HUDEP-2 (cell line): ENCODE results near the gene SERTAD2.
A peak's percentile ranks its signal among the peaks of the same experiment; 100 is the strongest.

Experiments
- DNase-seq, 76 experiments: peaks; one replicate each; lab custom pipeline; 2025; ENCODE audit not compliant: unreplicated experiment in 76 of 76; lab: John Stamatoyannopoulos, UW

The SERTAD2 gene

DNA sequence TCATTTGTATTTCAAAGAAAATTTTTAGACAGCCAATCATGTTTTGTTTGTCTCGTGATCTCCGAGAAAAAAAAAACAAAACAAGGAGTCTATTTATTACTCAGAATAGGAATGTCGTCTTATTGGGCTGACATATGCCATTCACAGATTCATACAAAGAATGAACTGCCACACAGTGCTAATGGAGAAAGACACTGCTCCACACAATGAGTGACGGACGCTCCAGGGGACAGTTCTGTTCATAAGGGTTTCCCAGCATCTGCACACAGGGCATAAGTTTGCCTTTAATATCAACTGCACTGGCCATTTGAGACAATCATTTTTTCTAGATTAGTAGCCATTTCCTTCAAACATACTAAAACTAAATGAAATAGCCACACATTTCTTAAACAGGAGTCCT lies 3.4 kb downstream of the SERTAD2 start:
- no peak for DNase-seq

DNA sequence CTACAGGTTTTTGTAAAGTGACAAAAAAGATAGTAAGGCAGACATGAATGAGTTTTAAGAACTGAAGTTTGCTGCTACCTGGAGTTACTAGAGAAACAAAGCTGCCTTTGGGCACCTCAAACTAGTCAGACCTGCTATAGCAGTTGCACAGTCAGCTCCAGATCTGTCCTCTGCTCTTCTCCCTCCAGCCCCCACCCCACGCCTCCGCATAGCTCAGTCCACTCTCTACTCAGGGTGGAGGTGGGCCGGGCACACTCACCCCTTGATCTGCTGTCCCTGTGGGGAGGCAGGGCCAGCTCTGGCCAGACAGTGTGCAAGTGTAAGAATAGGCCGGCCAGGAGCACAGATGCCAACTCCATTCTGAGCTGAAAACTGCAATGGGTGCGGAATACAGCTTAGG lies 4.1 kb downstream of the SERTAD2 start:
- peak in 14 of 76 experiments; percentile 6 to 49 (median 26) for DNase-seq

DNA sequence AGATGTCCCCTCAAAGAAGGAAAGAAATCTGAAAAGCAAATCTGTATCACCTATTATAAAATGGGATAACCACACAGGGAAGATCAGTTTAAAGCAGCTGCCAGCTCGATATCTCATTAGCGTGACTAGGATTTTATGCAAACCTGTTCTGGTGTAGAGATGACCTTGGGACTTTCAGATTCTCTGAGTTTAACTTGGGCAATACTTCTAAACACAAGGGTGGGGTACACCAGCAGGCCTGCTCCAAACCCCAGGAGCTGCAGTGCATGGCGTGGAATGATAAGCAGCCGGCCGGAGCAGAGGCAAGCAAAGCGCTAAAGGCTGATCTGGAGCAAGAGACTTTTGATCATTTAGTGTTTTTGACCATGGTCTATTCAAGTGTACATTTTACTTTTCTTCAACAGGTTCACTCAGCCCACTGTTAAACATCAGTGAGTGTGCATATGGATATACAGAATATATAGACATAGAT lies 4.7 kb downstream of the SERTAD2 start:
- peak in 73 of 76 experiments; percentile 12 to 85 (median 64) for DNase-seq

DNA sequence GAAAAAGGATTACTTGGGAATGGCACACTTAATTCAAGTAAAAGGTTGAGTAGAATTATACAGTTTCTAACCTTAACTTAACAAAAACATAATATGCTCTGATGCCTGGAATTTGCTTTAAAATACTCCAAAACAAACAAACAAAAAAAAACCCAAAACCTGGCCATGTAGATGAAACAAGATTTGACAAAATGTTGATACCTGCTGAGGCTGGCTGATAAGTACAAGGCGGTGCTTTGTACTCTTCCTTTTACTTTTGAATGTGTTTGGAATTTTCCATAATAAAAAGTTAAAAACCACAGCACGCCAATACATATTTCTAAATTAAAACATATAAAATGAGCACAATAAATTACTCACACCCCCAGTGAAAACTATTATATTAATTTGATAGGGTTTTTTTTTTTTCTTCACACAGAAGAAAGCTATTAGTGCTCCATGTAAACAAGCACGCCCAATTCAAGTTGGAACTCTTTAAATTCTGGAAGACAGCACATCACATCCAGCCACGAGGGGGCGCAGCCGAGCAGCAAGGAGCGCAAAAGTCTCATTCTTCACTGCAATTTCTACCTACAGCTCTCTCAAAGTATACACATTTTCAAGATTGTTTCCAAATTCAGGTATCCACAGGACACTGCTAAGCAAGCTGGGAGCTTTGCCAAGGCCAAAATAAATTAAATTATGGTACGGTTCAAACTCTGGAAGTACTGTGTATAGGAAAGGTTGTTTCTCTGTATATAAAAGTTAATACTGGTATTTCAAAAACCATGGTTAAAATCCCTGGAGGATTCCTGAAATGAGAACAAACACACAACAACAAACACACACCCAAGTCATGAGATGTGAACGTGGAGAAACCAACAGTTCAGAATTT lies 7.5 kb downstream of the SERTAD2 start:
- DNase-seq, result peak in 69 of 76 experiments; percentile 9 to 82 (median 62)

DNA sequence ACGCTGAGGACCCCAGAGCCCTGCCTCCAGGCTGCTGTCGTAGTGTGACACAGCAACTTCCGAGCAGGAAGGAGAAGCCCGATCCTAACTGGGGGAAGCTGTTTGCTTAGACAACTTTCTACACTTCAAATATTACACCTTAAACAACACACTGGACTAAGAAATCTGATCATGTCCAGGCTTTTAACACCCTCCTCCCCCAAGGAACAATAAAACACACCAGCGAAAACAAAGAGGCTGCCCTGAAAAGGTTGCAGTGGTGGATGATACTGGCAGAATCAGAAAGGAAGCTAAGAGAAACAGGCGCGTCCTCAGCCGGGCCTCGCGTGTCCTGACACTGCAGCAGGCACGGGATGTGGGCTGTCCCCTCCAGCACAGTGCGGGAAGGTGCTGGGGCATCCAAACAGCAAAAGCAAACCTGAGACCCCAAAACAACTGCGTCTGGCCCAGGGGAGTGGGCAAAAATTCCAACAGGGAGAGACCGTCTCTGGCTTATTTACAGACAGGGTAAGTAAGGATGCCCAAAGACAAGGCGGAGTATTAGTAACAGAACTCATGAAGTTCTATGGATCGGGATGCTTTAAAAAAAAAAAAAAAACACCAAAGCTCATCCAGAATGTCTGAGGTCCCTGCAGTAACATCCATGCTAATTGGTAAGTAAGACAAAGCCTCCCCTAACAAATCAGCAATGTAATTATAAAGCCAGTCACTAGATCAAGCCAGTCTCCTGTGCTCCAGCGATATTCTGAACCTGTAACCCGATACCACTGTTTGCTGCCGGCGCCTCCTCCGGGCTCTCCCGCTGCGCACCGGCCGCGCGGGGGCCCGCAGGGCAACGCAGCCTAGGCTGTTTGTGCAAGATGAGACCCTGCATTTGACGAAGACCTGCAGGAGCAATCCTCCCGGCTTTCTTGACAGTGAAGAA lies 9.0 kb downstream of the SERTAD2 start:
- peak in 66 of 76 experiments; percentile 5 to 71 (median 48) for DNase-seq

DNA sequence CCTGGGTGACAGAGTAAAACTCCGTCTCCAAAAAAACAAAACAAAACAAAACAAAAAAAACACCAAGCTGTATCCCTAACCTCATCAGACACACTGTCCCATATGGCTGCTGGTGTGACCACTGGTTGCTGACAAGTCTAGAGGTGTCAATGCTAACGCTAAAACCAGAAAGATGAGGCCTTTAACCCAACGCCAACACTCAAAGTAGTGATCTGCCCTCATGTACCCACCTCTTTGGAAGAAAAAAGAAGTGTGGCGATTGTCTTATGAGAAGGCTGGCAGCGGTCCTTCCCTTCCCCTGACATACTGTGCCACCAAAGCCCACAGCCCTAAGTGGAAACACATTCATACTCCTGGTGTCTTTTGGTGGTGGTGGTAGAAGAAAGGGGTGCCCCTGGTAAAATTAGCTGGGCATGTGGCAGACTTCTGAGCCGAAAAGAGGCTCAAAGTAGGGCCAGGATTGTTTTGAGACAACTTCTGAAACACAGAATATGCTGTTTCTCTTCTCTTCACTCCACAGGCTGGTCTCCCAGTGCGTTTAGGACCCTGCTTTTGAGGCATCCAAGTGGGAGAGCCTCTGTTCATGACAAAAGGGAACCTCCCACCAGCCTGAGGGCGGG lies 9.8 kb downstream of the SERTAD2 start:
- peak in 5 of 76 experiments; percentile 8 to 46 (median 21) for DNase-seq

DNA sequence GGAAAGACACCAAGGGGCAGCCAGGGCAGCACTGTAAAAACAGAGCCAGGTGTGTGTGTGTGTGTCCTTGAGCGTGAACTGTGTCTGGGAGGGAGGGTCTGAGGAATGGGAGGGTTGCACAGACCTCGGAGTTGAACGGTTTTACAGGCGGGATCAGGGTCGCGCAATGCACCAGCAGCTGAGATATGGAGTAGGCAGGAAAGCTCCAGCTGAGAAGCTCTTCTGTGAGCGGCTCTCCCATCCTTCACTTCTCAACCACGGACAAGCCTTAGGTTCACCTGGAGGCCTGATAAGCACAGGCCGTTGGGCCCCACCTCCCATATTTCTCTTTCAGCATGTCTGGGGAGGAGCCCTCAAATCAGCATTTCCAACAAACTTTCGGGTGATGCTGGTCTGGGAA lies 12.1 kb downstream of the SERTAD2 start:
- DNase-seq, result no peak

DNA sequence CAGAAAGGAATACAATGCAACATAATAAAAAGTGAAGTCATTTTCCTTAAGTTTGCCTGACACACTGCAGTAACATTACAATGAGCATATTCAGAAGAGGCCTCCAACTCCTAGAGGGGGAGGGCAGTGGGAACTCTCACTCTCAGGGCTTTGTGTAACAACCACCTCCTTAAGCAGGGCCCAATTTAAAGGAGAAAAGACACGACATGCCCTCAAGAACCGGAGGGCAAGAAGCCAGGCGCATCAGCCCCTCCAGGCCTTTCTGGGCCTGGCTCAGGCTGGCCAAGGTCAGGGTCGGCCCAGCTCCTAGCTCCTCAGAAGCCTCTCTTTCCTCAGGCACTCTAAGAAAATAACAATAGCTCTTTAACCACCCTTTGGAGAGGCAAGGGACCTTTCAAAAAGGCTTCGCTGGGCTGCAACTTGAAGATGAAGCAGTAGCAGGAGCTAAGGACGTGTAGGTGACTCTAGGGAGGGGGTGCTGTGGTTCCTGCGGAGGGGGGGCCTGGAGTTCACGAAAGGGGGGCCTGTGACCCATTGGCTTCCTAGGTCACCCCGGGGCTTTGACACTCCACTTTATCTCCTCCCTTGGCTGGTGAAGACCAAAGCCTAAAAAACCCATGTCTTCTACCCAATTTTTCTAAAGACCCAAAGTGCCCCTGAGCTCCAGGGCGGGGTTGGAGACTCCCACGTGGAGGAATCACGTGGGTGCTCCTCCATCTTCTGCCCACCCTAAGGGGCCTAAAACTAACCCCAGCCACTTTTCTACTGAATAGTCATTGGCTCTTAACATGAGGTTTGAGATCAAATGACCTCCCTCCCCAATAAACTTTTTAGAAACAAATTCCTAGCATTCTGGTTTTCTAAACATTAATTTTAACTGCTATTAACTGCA lies 13.3 kb downstream of the SERTAD2 start:
- no peak for DNase-seq

DNA sequence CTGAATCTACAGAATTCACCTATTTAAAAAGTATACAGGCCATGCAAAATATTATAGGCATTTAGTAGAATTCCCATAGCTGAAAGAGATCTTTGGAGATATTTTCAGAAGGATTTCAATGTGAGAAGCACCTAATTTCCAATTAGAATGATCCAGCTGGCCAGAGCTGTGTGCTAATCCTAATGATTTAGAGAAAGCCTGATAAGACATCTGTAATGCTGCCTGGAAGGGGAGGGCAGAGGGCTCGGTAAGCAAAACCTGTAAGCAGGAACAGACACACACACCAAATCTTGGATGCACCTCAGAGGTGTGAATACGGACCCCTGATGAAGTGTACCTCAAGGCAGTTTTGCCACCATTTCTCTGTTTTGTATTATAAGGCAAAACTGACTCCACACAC lies 14.0 kb downstream of the SERTAD2 start:
- DNase-seq, result no peak

DNA sequence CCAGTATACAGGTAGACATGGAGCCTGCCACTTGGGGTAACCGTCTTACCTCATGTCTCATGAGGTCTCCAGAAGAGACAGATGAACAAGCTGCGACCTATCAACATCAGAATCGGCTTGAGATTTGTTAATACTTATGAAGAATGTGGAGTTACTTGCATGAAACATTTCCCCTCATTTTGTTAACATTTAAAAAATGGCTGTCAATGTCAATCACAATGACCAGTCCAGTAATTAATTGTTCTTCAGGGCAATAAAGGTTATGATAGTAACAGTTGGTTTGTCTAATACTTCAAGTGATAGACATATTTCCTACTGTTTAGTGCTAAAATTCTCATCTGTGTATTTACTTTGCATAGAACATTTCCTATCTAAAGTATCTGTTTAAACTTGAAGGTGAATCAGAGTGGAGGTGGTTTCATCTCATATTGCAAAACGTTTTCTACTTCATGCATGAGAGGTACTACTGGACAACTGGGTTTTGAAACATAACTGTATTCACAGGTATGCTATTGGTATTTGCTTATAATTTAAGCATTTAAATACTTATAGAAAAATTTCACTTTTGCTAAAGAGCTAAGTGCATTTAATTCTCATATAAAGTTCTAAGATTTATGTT lies 15.1 kb downstream of the SERTAD2 start:
- no peak for DNase-seq

DNA sequence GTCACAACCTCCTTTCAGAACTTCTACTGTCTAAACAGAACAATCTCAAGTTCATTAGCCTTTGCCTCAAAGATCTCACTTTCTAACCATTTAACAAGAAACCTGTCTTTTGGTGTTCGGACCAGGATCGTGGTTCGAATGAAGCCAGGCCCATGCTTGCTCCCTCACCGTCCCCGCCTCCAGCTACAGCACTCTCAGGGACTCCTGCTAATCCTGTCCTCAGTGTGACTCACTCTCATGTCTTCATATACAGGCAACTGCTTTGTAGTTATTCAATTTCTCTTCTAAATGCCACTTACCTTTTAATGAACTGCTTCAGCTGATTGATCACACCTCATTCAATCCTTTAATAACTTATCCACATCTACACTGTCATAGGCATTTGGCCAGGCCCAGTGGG lies 15.8 kb downstream of the SERTAD2 start:
- no peak for DNase-seq

DNA sequence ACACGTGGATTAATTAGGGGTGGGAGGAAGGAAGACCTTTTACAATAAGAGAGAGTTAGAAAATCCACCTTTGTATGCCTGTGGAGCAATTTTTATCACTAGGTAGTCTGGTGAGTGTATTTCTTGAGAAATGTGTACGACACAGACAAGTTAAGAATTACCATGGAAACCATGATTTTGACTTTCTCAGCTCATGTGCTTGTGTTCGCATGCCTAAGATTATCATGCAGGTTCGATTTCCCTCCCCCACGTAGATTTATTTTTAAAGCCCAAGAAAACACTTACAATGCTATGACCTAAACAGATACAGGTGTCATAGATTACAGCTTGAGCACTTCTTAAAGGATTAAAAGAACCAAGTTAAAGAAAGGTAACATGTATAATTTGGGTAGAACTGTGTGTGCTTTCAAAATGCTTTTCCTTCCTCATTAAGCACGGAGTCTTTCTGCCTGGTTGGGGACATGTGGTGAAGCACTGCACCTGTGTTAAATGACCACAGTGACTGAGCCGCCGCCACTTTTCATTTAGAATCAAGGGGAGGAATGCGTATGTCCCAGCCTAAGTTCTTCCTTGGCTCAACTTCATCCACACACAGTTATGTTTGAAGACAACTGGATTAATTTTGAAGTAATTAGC lies 16.6 kb downstream of the SERTAD2 start:
- DNase-seq, result no peak

DNA sequence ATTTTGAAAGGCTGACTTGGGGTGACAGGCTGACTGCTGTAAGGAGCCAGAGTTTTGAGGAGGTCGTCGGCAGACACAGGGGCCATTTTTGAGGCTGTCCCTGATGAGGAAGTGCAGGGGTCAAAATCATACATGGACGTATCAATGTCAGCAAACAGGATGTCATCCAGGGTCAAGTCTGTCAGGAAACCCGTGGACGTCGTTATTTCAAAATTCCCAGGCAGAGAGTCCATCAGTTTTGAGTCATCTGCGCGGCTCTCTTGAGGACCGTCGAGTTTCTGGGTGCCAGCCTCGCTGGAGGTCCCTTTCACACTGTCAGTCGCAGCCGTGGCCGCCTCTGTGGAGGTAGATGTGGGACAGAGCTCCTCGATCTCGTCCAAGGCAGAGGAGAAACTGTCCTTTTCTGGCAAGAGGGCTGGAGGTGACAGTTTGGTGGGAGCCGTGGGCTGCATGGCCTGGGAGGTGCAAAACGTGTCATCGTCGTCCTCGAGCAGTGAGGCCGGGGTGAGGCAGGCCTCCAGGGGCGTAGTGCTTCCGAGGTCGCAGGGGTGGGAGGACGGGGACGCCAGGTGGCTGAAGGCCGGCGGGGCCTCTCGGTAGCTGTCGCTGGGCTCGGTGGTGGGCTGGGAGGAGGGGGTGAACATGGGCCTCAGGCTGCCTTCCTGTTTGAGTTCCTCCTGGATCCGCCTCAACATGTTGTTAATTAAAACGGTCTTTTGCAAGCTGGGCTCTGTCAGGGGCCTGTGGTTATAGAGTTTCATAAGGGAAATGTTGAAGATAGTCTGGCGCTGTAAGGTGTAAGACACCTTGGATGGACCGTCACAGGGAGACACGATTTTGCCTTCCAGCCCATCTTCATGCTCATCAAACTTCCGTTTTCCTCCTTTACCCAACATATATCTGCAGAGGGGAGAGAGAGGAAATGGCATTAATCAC lies 17.5 kb downstream of the SERTAD2 start:
- no peak for DNase-seq

DNA sequence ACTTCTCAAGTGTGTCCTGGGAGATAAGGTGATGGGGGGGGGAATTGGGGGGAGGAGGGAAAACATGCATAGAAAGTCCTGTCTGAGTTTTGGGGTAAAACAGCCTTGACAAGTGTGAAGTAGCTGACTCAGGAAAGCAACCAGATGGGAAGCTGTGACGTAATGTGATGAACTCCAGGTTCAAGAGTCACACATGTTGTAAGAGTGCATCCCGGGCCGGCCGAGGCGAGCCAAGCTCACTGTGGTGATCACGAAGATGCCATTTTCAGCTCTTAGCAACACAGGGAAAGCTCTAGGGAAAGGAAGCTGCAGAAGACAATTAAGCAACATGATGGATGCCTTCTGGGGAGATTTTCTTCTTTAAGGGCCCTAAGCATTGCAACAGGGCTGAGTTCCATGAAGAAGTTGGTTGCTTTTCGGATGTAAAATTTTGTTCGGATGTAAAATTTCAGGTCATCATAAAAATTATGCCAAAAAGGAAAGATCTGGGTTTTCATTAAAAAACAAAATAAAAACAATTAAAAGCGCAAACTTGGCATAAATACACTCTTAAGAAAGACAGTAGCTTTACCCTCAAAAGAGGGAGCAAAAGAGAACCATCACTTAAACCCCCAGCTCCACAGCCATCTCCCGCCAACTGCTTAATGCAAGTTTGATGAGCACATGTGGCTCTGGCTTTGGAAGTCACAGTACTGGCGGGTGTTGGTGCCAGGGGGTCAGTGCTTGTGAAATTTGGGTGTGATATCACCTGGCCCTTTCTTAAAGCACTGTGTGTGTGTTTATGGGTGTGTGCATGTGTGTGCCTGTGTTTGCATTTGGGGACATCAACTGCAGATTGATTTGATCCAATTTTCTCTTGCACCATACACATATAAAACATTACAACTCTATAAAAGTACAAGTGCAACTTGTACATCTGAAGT lies 19.1 kb downstream of the SERTAD2 start:
- DNase-seq, result no peak

DNA sequence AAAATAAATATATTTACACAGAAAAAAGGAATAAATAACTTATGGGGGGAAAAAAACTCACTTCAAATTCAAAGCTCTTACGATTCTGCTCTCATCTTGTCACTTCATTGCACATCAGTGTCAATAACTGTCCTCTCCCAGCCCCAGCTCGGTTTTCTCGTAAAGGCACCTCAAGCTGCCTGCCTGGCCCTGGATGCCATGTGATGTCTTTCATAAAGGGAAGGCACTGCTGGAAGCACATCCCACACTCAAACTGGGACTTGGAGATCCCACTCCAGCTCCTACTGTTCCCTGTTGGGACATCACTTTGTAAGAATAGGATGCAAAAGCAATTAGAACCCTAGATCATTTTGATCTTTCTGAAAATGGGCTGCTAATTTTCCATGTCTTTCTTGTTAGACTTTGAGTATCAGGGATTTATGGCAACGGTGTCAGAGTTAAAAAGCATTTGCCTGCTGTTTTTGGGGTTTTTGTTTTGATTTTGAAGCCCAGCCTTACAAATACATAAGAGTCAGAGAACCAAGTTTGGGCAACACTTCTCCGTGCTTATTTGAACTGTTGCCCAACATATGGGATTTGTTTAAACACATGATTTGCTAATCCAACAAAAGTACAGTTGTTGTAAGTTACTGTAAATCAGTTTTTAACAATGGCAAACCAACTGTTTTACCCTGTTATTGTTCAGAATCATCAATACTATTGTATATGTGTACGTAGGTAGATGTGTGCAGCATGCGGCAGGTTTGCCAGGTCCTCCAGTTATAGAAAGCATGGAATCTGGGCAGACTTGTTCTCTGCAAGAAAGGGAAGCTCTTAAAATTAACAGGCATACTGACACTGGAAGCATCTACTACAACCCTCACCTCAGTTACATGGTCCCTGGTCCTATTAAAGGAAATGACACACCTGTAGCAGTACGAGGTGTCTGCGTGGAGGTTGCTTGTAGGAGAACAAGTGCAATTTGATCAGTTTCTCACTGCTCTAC lies 20.6 kb downstream of the SERTAD2 start:
- DNase-seq, result no peak

DNA sequence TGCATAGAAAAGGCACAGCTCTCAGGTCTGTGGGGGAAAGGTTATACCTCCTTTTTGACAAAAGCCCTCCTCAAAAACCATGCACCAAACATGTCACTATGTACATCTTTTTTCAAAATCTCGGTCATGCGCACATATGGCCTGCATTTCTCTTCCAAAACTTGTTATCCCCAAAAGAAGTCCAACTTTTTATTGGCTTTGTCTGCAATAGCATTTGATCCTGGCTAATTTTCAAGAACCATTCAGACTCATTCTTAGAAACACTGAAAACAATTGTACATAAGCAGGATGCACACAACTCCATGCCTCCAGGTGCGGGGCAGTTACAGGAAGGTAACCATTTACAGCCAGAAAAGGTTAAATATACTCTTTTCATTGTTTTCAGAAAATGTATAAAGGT lies 21.9 kb downstream of the SERTAD2 start:
- no peak for DNase-seq
